Activated B cell treated with CpG ODN at 0.5 μM for 24 hours (primary cell): ENCODE measurements around the gene DDX41. TPM values are rescaled to one million over a fixed set of nuclear protein-coding genes. Genes with fewer than 3 reads are reported as not detected.

ENCODE experiments used
- ATAC-seq: fragments of 200-7000 bp; cut with Tn5 transposase; one replicate; pipeline ENCODE4 v1.10.0; 2021; ENCODE audit warnings: low read depth, mild to moderate bottlenecking, moderate library complexity
- CTCF ChIA-PET: fragments of 350-600 bp; sonication (Branson Sonifier 250); formaldehyde crosslinking; loops from one replicate; lab custom pipeline; 2021; ENCODE audit warnings: antibody characterized with exemption; lab: Charles Lee
- POLR2A ChIA-PET: fragments of 350-600 bp; sonication (Branson Sonifier 250); formaldehyde crosslinking; loops from one replicate; lab custom pipeline; 2021; ENCODE audit warnings: antibody characterized with exemption; lab: Charles Lee
- DNase-seq: peaks from one replicate; pipeline ENCODE4 v3.0.0; 2022
- H3K27ac Mint-ChIP-seq: one replicate; pipeline ENCODE4 v1.8.0; 2020; ENCODE audit warnings: mixed read lengths
- H3K27me3 Mint-ChIP-seq: one replicate; pipeline ENCODE4 v1.8.0; 2021; ENCODE audit warnings: mixed read lengths
- H3K36me3 Mint-ChIP-seq: one replicate; pipeline ENCODE4 v1.8.0; 2021; ENCODE audit warnings: low read depth, mixed read lengths
- H3K4me1 Mint-ChIP-seq: one replicate; pipeline ENCODE4 v1.8.0; 2021; ENCODE audit warnings: mixed read lengths
- H3K4me3 Mint-ChIP-seq: one replicate; pipeline ENCODE4 v1.8.0; 2020; ENCODE audit warnings: mild to moderate bottlenecking, mixed read lengths
- H3K9me3 Mint-ChIP-seq: one replicate; pipeline ENCODE4 v1.8.0; 2020; ENCODE audit warnings: mixed read lengths
- intact Hi-C: fragments of 100-400 bp; cut with micrococcal nuclease; formaldehyde crosslinking; loops from one replicate; pipeline ENCODE4 v1.15.1; 2024
- total RNA-seq: library from RNA; stranded (reverse); gene quantifications from 2 replicates; pipeline ENCODE4 v1.2.3, GENCODE V29; 2022
- TF ChIP-seq, protein P1 (sequence below): fragments of 200-600 bp; IDR thresholded peaks from one replicate; pipeline ENCODE4 v1.8.0; 2022; ENCODE audit warnings: antibody characterized with exemption, mild to moderate bottlenecking

Gene DDX41
- total RNA-seq, 1 donor from 2014 or later, result 144 TPM

- Mint-ChIP-seq H3K4me3 (no peak overlapping the region), H3K27me3 (no peaks in the 10 kb centered on the region), H3K27ac (no peak overlapping the region), H3K36me3 (peaks cover 36% of the 10 kb centered on the region), H3K4me1 (peaks cover 8% of the 10 kb centered on the region), H3K9me3 (no peaks in the 10 kb centered on the region)
- CTCF ChIA-PET, result no interaction called here
- TF ChIP-seq, protein P1, sequence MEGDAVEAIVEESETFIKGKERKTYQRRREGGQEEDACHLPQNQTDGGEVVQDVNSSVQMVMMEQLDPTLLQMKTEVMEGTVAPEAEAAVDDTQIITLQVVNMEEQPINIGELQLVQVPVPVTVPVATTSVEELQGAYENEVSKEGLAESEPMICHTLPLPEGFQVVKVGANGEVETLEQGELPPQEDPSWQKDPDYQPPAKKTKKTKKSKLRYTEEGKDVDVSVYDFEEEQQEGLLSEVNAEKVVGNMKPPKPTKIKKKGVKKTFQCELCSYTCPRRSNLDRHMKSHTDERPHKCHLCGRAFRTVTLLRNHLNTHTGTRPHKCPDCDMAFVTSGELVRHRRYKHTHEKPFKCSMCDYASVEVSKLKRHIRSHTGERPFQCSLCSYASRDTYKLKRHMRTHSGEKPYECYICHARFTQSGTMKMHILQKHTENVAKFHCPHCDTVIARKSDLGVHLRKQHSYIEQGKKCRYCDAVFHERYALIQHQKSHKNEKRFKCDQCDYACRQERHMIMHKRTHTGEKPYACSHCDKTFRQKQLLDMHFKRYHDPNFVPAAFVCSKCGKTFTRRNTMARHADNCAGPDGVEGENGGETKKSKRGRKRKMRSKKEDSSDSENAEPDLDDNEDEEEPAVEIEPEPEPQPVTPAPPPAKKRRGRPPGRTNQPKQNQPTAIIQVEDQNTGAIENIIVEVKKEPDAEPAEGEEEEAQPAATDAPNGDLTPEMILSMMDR, result no peak
- POLR2A ChIA-PET, result interaction anchor here (0.6 kb wide), 1 partner anchor 476 kb away, joined by 4 read pairs; no protein-coding TSS in a partner anchor
- ATAC-seq, result no peak
- intact Hi-C loops, result no loop called here
- no peak for DNase-seq
Observed at GRCh38 chr5:177545487-177546257, 28.9 kb upstream of the DDX41 start.

DNA sequence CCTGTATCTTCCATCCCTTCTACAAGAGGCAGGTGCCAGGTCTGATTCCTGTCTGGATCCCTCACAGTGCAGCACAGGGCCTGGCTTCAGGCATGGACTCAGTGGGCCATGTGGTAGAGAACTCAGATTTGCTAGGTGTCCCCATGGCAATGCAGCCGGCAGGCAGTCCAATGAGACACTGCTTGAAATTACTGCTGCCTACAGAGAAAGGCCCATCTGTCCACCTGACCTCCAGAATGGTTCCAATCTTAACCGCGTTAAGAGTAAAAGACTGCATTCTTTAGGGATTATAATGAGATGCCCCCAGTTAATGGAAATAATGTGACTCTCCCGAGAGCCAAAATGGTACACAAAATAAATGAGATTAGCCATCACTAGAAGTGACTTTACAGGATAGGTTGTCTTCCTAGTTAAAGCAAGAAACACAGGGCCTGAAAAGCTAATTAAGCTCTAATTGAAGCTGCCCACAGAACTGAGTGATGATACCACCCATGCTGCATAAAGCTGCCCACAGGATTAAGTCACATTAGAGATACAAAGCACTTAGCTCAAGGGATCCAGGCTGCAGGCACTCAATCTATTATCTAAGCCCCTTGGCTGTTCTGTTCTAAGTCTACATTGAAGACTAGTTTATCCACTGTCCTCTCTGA is 26.2 kb upstream of the DDX41 start:
- Mint-ChIP-seq H3K27ac (no peak overlapping the region), H3K4me1 (peaks cover 1% of the 10 kb centered on the region), H3K36me3 (peaks cover 48% of the 10 kb centered on the region), H3K27me3 (no peaks in the 10 kb centered on the region), H3K9me3 (no peaks in the 10 kb centered on the region), H3K4me3 (no peak overlapping the region)
- CTCF ChIA-PET, result no interaction called here
- no peak for DNase-seq
- TF ChIP-seq, protein P1, result no peak
- POLR2A ChIA-PET, result no interaction called here
- no peak for ATAC-seq
- intact Hi-C loops, result no loop called here

DNA sequence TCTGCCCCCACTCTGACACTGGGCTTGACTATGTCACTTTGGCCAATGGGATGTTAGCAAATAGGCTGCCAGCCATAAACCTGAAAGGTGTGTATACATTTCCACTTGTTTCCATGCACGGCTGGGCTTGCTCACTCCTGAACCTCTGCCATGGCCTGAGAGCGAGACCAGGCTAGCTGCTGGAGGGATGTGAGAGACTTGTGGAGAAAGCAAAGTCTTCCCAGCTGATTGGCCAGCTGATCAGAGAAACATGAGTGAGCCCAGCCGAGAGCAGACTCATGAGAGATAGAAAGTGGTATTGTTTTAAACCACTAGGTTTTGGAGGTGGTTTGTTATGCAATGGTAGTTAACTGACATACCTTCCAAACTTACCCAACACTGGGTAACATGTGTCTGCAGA is 23.7 kb upstream of the DDX41 start:
- Mint-ChIP-seq H3K27ac (no peak overlapping the region), H3K36me3 (peaks cover 55% of the 10 kb centered on the region), H3K27me3 (no peaks in the 10 kb centered on the region), H3K9me3 (no peaks in the 10 kb centered on the region), H3K4me1 (no peaks in the 10 kb centered on the region), H3K4me3 (no peak overlapping the region)
- DNase-seq, result no peak
- POLR2A ChIA-PET, result no interaction called here
- TF ChIP-seq, protein P1, result no peak
- ATAC-seq, result no peak
- intact Hi-C loops, result no loop called here
- CTCF ChIA-PET, result no interaction called here

DNA sequence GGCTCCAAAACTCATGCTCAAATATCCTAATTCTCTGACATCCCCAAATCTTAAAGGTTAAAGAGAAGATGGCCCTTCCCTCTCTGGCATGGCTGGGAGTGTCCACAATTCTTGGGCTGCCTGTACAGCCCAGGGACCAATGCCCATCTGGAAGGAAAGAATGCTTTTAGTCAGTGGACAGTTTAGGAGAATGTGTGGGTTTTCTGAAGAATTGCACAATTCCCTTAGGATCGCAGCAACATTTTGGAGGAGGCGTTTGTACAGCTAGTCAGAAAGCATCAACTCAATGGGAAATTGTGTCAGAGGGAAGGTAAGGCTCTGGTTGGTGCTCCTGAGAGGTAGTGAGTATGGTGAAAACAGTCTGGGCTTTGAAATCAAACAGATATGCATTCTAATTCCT is 22.6 kb upstream of the DDX41 start:
- Mint-ChIP-seq H3K4me3 (no peak overlapping the region), H3K9me3 (no peaks in the 10 kb centered on the region), H3K27me3 (no peaks in the 10 kb centered on the region), H3K36me3 (peaks cover 60% of the 10 kb centered on the region), H3K27ac (no peak overlapping the region), H3K4me1 (no peaks in the 10 kb centered on the region)
- ChIA-PET POLR2A (no interaction called here), CTCF (no interaction called here)
- ATAC-seq, result no peak
- TF ChIP-seq, protein P1, result no peak
- no peak for DNase-seq
- intact Hi-C loops, result no loop called here

GRCh38 chr5:177538876-177539275 is 22.1 kb upstream of the DDX41 start:
- Mint-ChIP-seq H3K27me3 (no peaks in the 10 kb centered on the region), H3K4me1 (no peaks in the 10 kb centered on the region), H3K9me3 (no peaks in the 10 kb centered on the region), H3K4me3 (no peak overlapping the region), H3K27ac (no peak overlapping the region), H3K36me3 (peaks cover 62% of the 10 kb centered on the region)
- intact Hi-C loops, result no loop called here
- no peak for DNase-seq
- CTCF ChIA-PET, result no interaction called here
- no peak for ATAC-seq
- TF ChIP-seq, protein P1, result no peak
- POLR2A ChIA-PET, result no interaction called here
